Activated CD8-positive, alpha-beta memory T cell treated with anti-CD3 and anti-CD28 coated beads, Interleukin-2, amount 50 U/mL, for 4 hours (primary cell): ENCODE measurements around the gene ANOS1.
"Not testable (repeated sequence)": the region's sequence is repeated elsewhere in the genome, so short reads cannot be mapped to it uniquely, and the experiment has no call there.

Source experiments
- DNase-seq: peaks from one replicate; pipeline ENCODE4 v3.0.0-alpha.2; 2020

The ANOS1 gene, protein sequence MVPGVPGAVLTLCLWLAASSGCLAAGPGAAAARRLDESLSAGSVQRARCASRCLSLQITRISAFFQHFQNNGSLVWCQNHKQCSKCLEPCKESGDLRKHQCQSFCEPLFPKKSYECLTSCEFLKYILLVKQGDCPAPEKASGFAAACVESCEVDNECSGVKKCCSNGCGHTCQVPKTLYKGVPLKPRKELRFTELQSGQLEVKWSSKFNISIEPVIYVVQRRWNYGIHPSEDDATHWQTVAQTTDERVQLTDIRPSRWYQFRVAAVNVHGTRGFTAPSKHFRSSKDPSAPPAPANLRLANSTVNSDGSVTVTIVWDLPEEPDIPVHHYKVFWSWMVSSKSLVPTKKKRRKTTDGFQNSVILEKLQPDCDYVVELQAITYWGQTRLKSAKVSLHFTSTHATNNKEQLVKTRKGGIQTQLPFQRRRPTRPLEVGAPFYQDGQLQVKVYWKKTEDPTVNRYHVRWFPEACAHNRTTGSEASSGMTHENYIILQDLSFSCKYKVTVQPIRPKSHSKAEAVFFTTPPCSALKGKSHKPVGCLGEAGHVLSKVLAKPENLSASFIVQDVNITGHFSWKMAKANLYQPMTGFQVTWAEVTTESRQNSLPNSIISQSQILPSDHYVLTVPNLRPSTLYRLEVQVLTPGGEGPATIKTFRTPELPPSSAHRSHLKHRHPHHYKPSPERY

DNA sequence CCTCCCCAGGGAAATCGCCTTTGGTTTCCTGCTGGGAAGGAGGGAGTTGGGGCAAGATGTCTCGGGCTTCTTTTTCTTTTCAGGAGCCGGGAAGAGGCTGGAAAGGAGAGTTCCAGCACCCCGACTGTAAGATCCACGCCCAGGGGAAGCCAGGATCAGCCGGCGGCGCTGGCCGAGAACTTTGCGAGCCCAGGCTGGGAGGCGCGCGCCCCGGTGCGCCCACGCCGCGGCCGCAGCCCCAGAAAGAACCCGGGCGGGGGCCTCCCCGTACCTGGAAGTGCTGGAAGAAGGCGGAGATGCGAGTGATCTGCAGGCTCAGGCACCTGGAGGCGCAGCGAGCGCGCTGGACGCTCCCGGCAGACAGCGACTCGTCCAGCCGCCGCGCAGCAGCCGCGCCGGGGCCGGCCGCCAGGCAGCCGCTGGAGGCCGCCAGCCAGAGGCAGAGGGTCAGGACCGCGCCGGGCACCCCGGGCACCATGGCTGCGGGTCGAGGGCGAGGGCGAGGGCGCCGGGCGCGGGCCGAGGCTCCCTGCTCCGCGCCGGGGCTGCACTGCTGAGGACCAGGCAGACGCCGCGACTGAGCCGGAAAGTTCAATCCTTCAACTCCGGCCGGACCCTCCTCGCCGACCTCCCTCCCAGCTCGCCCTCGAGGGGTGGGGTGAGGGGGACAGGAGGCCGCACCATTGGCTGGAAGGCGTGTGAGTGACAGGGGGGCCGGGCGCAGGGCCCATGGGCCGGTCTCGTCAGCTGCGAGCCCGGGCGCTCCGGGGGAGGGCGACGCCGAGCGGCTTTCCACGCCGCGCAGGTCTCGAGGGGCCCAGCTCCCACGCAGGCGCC is at the start of gene ANOS1:
Gene ANOS1, minus strand, starts transcription at position 579 of the 837 bp plus-strand sequence. Its CDS starts 101 bp downstream, at position 478.
- no peak for DNase-seq

DNA sequence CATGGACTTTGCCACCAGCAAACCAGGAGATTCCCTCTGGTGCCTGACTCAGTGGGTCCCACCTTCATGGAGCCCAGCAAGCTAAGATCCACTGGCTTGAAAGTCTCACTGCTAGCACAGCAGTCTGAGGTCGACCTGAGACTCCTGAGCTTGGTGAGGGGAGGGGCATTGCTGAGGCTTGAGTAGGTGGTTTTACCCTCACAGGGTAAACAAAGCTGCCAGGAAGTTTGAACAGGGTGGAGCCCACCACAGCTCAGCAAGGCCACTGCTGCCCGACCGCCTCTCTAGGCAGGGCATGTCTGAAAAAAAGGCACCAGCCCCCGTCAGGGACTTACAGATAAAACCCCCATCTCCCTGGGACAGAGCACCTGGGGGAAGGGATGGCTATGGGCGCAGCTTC is 41.2 kb upstream of the ANOS1 start:
- DNase-seq = no peak

DNA sequence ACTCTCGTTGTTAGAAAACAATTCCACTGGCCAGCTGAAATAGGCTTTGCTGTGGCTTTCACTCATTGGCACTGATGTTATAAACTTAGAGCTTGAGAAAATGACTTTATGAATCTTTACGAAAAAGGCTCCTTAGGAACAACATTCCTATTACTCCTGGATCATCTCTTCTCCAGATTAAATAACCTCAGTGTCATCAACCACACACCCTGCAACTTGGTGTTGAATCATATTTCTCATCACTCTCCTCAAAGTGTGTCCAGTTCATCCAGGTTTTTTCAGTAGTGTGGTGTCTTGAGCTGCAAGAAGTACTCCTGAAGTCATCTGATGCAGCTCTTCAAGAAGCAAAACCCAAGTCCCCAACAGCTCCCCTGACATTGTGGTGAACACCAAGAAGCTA is 28.1 kb upstream of the ANOS1 start:
- no peak for DNase-seq

DNA sequence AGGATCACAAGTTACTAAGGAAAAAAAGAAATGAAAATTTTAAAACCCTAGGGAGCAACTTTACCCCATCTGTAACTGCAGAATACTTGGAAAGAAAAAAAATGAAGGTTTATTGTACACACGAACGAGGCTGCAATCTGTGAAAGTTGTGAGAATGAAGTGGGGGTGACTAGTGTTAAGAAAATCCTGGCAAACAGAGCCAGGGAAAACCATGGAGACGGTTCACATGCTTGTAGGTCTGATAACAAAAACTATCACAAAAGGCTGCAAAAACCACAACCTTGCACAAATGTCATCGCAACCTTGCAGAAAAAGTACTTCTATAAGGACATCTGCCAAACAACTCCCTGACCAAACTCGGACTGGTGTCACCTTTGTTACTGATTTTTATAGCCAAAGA is 26.8 kb upstream of the ANOS1 start:
- DNase-seq = not testable (repeated sequence)

DNA sequence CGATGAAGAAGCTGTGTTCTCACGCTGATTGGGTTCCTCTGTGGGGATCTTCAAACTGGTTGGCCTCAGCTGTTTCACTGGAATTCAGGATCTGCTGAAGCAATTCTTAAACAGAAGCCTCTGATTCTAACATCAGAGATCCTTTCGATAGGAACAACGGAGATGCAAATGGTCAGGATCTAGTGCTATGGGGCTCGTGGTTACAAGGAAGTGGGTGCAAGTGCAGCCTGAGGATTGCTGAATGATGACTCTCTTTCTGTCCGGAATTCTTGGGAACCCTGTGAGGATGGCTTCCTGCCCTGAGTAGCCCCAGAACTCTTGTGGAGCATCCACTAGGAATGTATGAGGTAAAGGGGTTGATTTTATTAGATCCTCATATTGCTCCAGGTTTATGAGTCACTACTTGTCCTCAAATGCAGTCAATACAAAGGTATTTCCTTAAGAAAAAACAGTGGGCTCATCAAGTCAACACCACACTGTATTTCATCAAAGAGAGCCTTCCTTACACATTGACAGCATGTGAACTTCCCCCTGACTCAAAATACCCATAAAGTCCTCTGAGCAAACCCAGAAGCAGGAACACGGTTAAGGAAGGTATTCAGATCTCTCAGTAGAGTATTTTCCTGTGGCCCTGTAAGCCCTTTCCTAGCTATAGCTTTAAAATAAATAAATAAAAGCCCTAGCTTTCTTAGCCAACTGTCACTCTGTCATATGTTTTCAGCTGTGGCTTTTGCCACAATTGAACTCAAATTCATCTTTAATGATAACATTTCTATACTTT is 25.9 kb upstream of the ANOS1 start:
- not testable (repeated sequence) for DNase-seq

DNA sequence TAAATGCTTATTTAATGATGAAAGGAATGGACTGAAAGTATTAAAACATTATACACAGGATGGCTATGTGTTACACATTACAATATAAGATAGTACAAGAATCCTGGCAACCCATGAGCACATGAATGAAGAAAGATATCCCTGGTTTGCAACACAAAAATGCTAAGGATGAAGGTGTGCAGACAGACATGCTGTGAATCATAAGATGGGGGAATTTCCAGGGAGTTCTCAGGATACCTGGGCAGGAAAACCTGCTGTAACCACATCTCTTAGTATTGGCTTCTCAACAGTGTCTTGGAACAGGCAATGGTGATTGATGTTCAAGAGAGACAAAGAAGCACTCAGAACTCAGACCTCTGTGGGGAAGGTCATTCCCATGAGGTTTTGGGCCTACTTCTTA is 23.9 kb upstream of the ANOS1 start:
- DNase-seq = no peak

DNA sequence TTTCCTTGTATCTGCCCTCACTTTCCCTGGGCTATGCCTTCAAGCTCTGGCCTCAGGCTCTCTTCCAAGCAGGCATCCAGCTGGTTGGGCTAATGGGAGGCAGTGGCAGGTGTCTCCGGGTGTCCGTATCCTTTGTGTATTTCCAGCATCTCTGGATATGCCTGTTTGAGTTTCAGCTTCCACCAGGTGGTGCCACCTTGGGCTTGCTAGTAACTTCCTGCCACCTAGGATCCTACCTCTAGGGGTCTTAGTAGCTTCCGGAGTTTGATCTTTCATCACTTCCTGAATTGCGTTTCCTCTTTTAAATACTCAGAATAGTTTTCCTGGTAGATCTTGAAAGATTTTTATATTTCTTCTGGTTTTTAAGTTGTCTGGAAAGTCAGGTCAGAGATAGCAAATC is 23.2 kb upstream of the ANOS1 start:
- DNase-seq = no peak

DNA sequence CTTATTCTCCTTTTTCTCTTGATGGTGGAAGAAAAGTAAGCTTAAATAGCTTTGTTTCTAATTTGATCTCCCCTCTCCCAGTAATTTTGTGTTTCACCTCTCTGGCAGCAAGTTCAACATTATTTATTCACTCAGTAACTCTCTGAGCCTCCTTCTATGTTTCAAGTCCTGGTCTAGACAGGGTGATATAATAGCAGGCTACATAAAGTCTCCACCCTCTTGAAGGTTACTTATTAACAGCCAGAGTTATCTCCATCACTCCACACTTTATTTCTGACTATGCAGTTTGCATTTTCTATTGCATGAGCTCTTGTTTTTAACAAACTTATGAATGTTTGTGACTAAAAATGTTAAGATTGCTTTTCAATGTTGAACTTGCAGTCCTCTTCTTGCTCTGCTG is 17.8 kb upstream of the ANOS1 start:
- no peak for DNase-seq

DNA sequence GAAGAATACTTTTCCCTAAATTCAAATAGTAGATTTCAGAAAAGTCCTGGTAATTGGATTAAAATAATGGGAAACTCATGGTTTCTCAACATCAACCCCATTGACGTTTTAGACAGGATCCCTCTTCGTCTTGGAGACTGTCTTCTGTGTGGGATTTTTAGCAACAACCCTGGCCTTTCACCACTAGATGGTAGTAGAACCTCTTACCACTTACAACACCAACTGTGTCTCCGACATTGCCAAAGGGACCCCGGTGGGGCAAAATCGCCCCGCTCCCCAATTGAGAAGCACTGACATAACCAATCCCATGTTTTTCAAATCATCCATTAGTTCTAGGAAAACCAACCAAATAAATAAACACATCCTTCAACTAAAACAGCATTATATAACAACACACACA is 16.9 kb upstream of the ANOS1 start:
- DNase-seq = no peak

DNA sequence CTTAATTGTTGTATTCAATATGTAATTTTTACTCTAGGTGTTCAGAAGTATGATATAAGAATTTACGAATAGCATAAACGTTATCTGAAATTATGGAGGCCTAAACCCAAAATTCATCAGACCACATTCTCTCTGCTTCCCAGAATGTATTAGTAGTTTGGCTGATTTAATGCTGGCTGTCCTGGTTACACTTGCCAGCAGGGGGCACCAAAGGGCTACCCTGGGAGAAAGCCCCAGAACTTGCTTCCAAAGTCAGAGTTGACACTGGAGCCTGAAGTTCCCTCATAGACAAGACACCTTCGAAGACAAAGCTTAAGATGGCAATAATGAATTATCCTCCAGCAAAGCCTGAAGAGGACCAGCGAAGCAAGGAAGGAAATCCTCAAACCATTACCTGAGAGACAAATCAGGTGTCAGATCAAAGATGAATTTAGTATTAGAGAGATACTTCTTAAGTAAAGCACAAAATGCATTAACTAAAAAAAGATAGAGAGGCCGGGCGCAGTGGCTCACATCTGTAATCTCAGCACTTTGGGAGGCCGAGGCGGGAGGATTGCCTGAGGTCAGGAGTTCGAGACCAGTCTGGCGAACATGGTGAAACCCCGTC is 11.3 kb upstream of the ANOS1 start:
- DNase-seq = peak; percentile 65

DNA sequence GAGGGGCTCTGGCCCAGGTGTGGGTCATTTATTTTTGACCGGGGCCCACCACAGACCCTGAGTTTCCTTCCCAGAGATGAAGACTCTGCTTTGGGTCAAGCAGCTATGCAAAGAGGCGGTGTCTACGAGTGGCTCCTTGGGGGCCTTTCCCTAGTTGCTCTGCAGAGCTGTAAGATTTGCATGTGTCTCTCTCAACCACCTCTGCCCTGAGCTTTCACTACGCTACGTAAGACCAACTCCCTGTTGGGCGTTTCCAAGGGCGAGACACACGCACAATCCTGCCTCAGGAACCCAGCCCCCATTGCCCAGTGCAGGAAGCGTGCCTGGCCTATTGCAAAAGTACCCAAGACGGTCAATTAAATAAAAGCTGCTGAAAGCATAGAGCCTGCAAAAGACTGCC is 10.0 kb upstream of the ANOS1 start:
- DNase-seq = no peak

DNA sequence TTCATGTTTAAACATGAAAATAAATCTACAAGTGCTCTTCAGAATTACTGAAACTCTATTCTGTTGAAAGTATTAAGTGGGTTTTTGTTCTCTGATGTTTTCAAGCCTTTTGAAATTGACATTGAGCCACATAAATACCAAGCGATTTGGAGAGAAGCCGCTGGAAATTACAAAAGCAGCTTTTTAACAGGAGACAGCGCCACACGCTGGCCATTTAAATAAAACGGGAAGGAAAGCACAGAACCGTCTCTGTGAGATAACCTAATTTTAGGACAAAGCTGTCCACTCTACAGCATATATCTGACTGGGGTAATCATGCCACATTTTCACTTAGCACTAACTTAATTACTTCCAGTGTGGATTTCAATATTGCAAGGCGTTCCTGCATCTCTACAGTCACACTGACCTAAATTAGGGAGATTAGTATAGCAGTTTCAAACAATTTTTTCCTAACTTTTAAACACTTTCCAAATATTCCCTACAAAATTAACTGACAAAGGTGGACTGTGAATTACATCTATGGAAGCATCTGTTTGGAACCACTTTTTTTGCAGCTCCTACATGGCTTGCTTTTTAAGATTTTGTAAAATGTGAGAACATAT is 6.8 kb upstream of the ANOS1 start:
- DNase-seq = no peak

DNA sequence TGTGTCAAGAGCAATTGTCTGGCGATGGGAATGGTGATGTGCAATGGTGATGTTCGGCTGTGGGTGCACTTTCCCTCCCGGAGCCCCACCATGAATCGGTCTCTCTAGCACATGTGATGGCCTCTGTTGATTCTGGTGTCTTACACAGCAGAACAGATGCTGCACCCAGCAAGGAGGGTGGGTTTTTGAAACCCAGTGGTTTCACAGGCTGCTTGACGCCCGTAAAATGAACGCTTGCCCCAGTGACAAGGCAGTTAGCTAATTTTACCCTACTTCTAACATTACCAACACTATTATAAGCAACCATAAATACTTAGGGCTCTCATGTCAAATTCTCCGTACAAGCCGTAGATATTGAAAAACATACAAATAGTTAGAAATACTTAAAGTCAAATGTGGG is 5.9 kb upstream of the ANOS1 start:
- DNase-seq = no peak

DNA sequence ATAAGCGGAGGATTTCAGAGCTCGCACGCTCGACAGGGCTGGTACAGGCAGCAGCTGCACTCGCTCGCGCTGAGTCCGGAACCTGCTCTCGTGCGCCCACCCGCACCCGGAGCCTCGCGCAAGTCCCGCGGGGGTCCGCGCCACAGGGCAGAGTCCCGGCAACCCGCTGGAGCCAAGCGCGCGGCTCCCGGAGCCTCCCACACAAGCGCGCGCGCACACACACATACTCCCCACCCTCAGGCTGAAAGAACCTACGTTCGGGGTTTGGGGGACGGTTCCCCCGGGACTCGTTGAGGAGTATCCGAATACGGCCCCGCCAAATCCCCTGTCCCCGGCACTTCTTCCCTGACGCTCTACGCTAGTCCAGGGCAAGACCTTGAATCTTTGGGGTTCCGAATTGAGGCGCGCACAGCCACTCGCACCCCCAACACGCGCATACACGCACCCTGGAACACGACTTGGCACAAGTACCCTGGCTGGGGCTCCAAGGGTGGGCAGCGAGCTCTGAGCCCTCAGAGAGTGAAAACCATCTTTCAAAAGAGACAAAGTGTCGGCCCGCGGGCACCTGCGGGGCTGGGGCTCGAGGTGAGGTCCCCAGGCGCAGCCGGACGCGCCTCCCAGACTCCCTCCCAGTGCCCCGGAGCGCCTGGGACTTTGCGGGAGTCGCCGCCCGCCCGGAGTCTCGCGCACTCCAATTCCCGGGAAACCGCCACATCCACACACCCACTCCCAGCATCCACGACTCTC is 952 bp downstream of the ANOS1 start:
- no peak for DNase-seq

DNA sequence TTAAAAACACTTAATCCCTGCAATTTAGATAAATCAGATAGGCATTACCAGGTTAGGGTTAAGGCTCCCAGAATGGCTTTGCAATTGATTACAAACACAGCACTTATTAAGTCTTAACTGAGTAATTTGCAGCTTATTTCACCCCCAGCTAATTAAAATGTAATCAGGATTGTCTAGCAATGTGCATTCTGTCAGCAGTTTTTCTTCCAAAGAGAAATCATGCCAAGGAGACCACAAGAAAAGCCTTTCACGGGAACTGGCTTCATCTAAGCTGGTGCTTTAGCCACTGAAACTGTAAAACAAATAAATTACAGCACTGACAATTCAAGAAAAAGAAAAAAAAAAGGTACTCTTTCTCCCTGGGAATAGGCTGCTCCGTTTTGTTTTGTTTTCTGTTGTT is 2.1 kb downstream of the ANOS1 start:
- DNase-seq = no peak

DNA sequence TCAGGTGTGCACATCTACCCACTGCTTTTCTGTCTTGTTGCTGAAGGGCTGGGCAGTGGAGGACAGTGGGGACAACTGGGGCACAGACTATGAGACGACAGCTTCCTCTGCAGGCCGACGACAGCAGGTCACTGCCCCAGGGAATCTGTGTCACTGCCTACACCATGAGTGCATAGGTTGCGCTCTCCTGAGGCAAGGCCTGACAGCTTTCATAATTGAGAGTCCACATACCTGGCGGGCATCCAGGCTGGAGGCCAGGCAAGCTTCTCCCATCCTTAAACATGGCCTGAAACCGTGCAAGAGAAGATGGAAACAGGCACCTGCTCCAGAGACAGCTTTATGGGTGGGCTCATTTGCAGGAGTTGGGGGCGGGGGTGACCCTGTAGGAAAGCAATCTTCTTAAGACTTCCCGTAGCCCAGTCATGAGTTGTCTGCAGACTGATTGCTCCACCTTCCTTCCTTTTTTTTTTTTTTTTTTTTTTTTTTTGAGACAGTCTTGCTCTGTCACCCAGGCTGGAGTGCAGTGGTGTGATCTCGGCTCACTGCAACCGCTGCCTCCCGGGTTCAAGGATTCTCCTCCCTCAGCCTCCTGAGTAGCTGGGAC is 2.9 kb downstream of the ANOS1 start:
- no peak for DNase-seq

DNA sequence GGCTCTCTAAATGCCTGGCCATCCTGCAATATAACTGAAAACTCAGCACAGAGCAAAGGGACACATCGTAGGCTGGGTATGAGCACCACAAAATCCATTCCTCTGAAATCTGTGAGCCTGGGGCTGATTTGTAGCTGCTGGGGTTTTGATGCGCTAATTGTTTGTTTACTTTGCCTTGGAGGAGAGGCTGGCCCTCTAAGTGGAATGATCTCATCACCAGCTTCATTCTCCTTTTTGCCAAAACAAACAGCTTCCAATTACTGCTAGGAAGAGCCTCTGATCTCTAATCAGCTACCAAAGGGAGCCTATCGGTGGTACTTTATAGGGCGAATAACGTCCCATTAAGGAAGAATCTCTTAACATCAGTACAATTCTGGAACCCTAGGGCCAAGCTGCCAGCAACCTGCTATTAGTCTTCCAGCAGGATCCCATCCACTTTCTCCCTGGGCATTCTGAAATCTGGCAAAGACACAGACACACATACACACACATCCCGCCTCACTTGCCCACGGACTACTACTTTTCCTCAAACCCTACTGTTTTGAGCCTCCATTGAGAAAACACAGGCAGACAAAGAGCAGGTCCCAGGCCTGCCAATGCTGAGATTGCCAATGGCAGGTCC is 5.8 kb downstream of the ANOS1 start:
- DNase-seq = no peak

DNA sequence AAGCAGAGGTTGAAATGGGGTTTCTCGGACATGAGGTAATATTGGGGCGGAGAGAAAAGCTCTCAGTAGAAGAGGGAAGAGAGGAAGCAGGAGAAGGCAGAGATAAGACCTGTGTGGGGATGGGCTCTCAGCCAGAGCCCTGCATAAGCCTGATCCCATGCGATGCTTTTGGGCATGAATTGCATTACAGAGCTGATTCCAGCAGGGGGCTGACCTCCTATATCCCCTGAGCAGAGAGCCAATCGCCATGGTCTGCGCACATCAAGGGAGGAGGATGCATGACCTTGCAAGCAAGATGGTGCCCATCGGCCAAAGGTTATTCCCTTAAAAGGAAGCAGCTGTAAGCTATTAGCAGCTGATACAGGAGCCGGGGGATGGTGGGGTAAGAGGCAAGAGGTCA is 7.6 kb downstream of the ANOS1 start:
- no peak for DNase-seq

DNA sequence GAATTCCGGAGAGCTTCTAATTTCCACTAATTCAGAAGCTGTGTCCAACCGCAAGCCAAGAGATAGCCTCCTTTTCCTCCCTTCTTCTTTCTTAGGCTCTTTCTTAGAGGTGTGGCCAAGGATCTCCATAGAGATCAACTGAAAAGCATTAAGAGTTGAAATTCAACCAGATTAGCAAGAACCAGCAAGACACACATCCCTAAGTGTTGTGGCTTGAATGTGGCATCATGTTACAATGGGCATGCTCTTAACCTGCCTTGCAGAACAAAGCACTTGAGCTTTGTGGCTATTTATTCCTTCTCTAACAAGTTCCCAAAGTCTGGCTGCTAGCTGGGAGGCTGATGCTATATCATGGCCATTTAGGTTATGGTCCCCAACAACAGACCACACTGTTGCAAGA is 10.4 kb downstream of the ANOS1 start:
- DNase-seq = no peak

DNA sequence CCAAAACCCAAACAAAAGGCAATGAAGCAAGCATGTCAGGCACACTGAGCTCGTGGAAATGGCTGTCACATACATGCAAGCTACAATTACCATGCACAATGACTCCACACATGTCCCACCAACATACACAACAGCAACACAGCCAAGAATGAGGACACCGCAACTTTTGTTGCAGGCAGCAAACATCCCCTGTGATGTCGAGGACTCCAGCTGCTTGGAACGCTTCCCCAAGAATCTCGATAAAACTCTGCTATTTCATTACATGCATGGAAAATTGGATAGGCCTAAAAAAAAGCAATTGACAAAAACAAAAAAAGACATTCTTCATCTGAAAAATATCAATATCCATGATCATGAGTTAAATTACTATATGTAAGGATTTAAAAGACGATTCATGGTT is 11.8 kb downstream of the ANOS1 start:
- DNase-seq = no peak
